ENCODE data around the gene IL20RA. TPM values are rescaled to one million over a fixed set of nuclear protein-coding genes. Genes with fewer than 3 reads are reported as not detected.

IL20RA gene
- total RNA-seq, 4 donors from 2014 or later = 0.17 to 0.88 (median 0.38) TPM; not detected in 1

- TF ChIP-seq CTCF (IDR thresholded peaks at IDR 0.05; ENCODE audit: low read depth) = no peak
Observed at GRCh38 chr6:136984578-136984977, 60.2 kb downstream of the IL20RA start.

GRCh38 chr6:136983687-136984086, 61.1 kb downstream of the IL20RA start:
- TF ChIP-seq CTCF (IDR thresholded peaks at IDR 0.05; ENCODE audit: low read depth) = no peak

- TF ChIP-seq CTCF (IDR thresholded peaks at IDR 0.05; ENCODE audit: low read depth) = no peak
Observed at GRCh38 chr6:136982928-136983327, 61.8 kb downstream of the IL20RA start.

GRCh38 chr6:136980070-136980469, 64.7 kb downstream of the IL20RA start:
- TF ChIP-seq CTCF (IDR thresholded peaks at IDR 0.05; ENCODE audit: low read depth) = no peak

- no peak for TF ChIP-seq CTCF (IDR thresholded peaks at IDR 0.05; ENCODE audit: low read depth)
Observed at GRCh38 chr6:136979206-136979605, 65.6 kb downstream of the IL20RA start.

- TF ChIP-seq CTCF (IDR thresholded peaks at IDR 0.05; ENCODE audit: low read depth) = no peak
Observed at GRCh38 chr6:136977075-136977474, 67.7 kb downstream of the IL20RA start.

- no peak for TF ChIP-seq CTCF (IDR thresholded peaks at IDR 0.05; ENCODE audit: low read depth)
Observed at GRCh38 chr6:136975089-136975715, 69.6 kb downstream of the IL20RA start.
